OCI-LY1 (cell line): ENCODE results near the gene FBXO10.

Source experiments
- H2AFZ ChIP-seq: fragments of 200-600 bp; sonication (generic), shearing (Covaris generic); 2 replicates; pipeline ENCODE4 v1.6.0; 2014; ENCODE audit warnings: antibody characterized with exemption, mild to moderate bottlenecking, low read length
- H3F3A ChIP-seq: fragments of 200-600 bp; sonication (generic), shearing (Covaris generic); 2 replicates; pipeline ENCODE4 v1.6.0; 2014; ENCODE audit warnings: mild to moderate bottlenecking, antibody characterized with exemption, low read length, moderate library complexity; ENCODE audit not compliant: insufficient read depth
- H3K27ac ChIP-seq: fragments of 200-600 bp; sonication (generic); 2 replicates; pipeline ENCODE4 v1.5.1; 2014; ENCODE audit warnings: low read length, mixed run types, mild to moderate bottlenecking, low read depth; ENCODE audit not compliant: poor library complexity, severe bottlenecking
- H3K27me3 ChIP-seq: fragments of 200-600 bp; sonication (generic); 2 replicates; pipeline ENCODE4 v1.6.0; 2014; ENCODE audit warnings: antibody characterized with exemption, mild to moderate bottlenecking, low read length, moderate library complexity; ENCODE audit not compliant: insufficient read depth
- H3K36me3 ChIP-seq: fragments of 200-600 bp; sonication (generic); 2 replicates; pipeline ENCODE4 v1.6.1; 2014; ENCODE audit warnings: mild to moderate bottlenecking, antibody characterized with exemption, low read length, moderate library complexity, mixed read lengths; ENCODE audit not compliant: insufficient read depth
- H3K4me1 ChIP-seq: fragments of 200-600 bp; sonication (generic); 2 replicates; pipeline ENCODE4 v1.5.1; 2014; ENCODE audit warnings: mild to moderate bottlenecking, low read length, moderate library complexity; ENCODE audit not compliant: insufficient read depth, severe bottlenecking
- H3K4me2 ChIP-seq: fragments of 200-600 bp; sonication (generic), shearing (Covaris generic); 2 replicates; pipeline ENCODE4 v1.6.1; 2014; ENCODE audit warnings: low read length
- H3K4me3 ChIP-seq: fragments of 200-600 bp; sonication (generic); 2 replicates; pipeline ENCODE4 v1.5.1; 2014; ENCODE audit warnings: low read length, low read depth, mild to moderate bottlenecking, mixed read lengths; ENCODE audit not compliant: poor library complexity, severe bottlenecking
- H3K79me2 ChIP-seq: fragments of 200-600 bp; shearing (Covaris generic); 2 replicates; pipeline ENCODE4 v1.6.1; 2016; ENCODE audit warnings: mixed run types, low read length, mixed read lengths; ENCODE audit not compliant: insufficient read depth
- H3K9ac ChIP-seq: fragments of 200-600 bp; sonication (generic), shearing (Covaris generic); 2 replicates; pipeline ENCODE4 v1.6.1; 2014; ENCODE audit warnings: mild to moderate bottlenecking, low read length, mixed read lengths
- H3K9me2 ChIP-seq: fragments of 200-600 bp; sonication (generic), shearing (Covaris generic); 2 replicates; pipeline ENCODE4 v1.6.1; 2014; ENCODE audit warnings: low read depth, mild to moderate bottlenecking, low read length, mixed read lengths
- H3K9me3 ChIP-seq: fragments of 200-600 bp; shearing (Covaris generic); 2 replicates; pipeline ENCODE4 v1.6.1; 2014; ENCODE audit warnings: low read length, mixed read lengths
- H4K20me1 ChIP-seq: fragments of 200-600 bp; sonication (generic), shearing (Covaris generic); 2 replicates; pipeline ENCODE4 v1.6.0; 2016; ENCODE audit warnings: mild to moderate bottlenecking, low read length; ENCODE audit not compliant: insufficient read depth
- EZH2 ChIP-seq: fragments of 200-600 bp; sonication (generic), shearing (Covaris generic); IDR thresholded peaks from 2 replicates; pipeline ENCODE4 v1.8.0; 2017; ENCODE audit warnings: borderline replicate concordance, mixed run types, mild to moderate bottlenecking, antibody characterized with exemption, low read length, moderate library complexity, mixed read lengths
- TF ChIP-seq, protein P1 (sequence below): fragments of 200-600 bp; sonication (generic), shearing (Covaris generic); IDR thresholded peaks from 2 replicates; pipeline ENCODE4 v1.5.1; 2017; ENCODE audit warnings: mild to moderate bottlenecking, antibody characterized with exemption, low read length, moderate library complexity, mixed read lengths

Gene FBXO10

DNA sequence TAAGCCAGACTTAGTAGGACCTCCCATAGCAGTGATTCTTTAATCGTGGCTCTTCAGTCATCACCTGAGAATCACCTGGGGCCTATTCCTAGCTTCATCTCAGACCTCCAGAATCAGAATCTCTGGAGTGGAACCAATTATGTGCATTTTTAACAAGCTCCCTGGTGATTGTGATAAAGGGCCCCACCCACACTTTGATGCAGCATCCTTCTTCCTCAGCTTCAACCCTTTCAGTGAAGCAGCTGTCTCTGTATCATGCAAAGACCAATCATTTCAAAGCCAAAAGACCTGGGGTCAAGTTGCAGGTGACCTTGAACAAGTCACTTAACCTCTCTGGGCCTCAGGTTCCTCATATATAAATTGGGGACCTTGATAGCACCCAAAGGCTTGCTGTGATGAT is 17.1 kb downstream of the FBXO10 start:
- no peak overlapping the region for H3K4me2 ChIP-seq
- 0 out of 2 replicates have a peak, but pooled peaks cover 5% of the 10 kb centered on the region for H3K79me2 ChIP-seq
- H3K9me3 ChIP-seq, result peaks cover 15% of the 10 kb centered on the region
- H2AFZ ChIP-seq, result no peak overlapping the region
- H4K20me1 ChIP-seq, result no peaks in the 10 kb centered on the region
- no peak overlapping the region for H3K9ac ChIP-seq
- H3K4me3 ChIP-seq, result no peak overlapping the region
- H3F3A ChIP-seq, result no peaks in the 10 kb centered on the region
- H3K27me3 ChIP-seq, result no peaks in the 10 kb centered on the region
- H3K4me1 ChIP-seq, result peaks cover 27% of the 10 kb centered on the region
- peaks cover 66% of the 10 kb centered on the region for H3K36me3 ChIP-seq
- no peak overlapping the region for H3K27ac ChIP-seq
- H3K9me2 ChIP-seq, result no peaks in the 10 kb centered on the region
- no peak for TF ChIP-seq EZH2
- TF ChIP-seq, protein P1, sequence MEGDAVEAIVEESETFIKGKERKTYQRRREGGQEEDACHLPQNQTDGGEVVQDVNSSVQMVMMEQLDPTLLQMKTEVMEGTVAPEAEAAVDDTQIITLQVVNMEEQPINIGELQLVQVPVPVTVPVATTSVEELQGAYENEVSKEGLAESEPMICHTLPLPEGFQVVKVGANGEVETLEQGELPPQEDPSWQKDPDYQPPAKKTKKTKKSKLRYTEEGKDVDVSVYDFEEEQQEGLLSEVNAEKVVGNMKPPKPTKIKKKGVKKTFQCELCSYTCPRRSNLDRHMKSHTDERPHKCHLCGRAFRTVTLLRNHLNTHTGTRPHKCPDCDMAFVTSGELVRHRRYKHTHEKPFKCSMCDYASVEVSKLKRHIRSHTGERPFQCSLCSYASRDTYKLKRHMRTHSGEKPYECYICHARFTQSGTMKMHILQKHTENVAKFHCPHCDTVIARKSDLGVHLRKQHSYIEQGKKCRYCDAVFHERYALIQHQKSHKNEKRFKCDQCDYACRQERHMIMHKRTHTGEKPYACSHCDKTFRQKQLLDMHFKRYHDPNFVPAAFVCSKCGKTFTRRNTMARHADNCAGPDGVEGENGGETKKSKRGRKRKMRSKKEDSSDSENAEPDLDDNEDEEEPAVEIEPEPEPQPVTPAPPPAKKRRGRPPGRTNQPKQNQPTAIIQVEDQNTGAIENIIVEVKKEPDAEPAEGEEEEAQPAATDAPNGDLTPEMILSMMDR, result no peak

DNA sequence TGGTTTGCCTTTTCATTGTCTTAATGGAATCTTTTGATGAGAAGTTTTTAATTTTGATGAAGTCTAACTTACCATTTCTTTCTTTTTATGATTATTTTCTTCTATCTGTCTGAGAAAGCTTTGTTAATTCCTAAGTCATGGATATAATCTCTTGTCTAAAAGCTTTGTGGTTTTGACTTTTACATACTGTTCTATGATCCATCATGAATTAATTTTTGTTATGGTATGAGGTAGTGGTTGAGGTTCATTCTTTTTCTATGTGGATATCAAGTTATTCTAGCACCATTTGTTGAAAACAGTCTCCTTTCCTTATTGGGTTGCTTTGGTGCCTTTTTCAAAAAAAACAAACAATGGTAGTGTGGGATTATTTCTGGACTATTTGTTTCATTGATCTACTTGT is 20.4 kb downstream of the FBXO10 start:
- Histone ChIP-seq H3K9me3 (no peaks in the 10 kb centered on the region), H4K20me1 (no peaks in the 10 kb centered on the region), H3K9me2 (no peaks in the 10 kb centered on the region), H3K9ac (no peak overlapping the region), H3F3A (no peaks in the 10 kb centered on the region), H3K4me3 (no peak overlapping the region), H3K4me2 (no peak overlapping the region), H3K4me1 (peaks cover 12% of the 10 kb centered on the region), H3K79me2 (no peaks in the 10 kb centered on the region), H3K27ac (no peak overlapping the region), H3K27me3 (no peaks in the 10 kb centered on the region), H3K36me3 (peaks cover 35% of the 10 kb centered on the region), H2AFZ (no peak overlapping the region)
- TF ChIP-seq, protein P1, result no peak
- TF ChIP-seq EZH2, result no peak

- no peak overlapping the region for H3K4me3 ChIP-seq
- no peak overlapping the region for H3K27ac ChIP-seq
- peaks cover 15% of the 10 kb centered on the region for H3K4me1 ChIP-seq
- no peaks in the 10 kb centered on the region for H3F3A ChIP-seq
- TF ChIP-seq EZH2, result no peak
- TF ChIP-seq, protein P1, result no peak
- H3K27me3 ChIP-seq, result no peaks in the 10 kb centered on the region
- H3K9ac ChIP-seq, result no peak overlapping the region
- no peak overlapping the region for H2AFZ ChIP-seq
- no peak overlapping the region for H3K4me2 ChIP-seq
- H3K79me2 ChIP-seq, result no peaks in the 10 kb centered on the region
- H3K9me2 ChIP-seq, result no peaks in the 10 kb centered on the region
- H3K36me3 ChIP-seq, result peaks cover 25% of the 10 kb centered on the region
- H3K9me3 ChIP-seq, result no peaks in the 10 kb centered on the region
- H4K20me1 ChIP-seq, result no peaks in the 10 kb centered on the region
These were observed 21.9 kb downstream of the FBXO10 start for GRCh38 chr9:37554318-37554717.
